GM21619 (cell line): ENCODE data around the gene CHMP4B.

Experiments used
- ATAC-seq: cut with Tn5 transposase; IDR thresholded peaks from one replicate; pipeline ENCODE4 v1.9.1; 2021; ENCODE audit not compliant: unreplicated experiment

The CHMP4B gene

GRCh38 chr20:33859751-33860150, 48.6 kb downstream of the CHMP4B start:
- no peak for ATAC-seq

- ATAC-seq: no peak
Measured at GRCh38 chr20:33861458-33861857, 50.3 kb downstream of the CHMP4B start.

- ATAC-seq: no peak
Measured at GRCh38 chr20:33862709-33863403, 51.7 kb downstream of the CHMP4B start.

GRCh38 chr20:33863440-33864323, 52.5 kb downstream of the CHMP4B start:
- ATAC-seq: no peak

- ATAC-seq: no peak
Measured at GRCh38 chr20:33864324-33864963, 53.3 kb downstream of the CHMP4B start.

GRCh38 chr20:33865761-33866370, 54.7 kb downstream of the CHMP4B start:
- ATAC-seq: no peak

- ATAC-seq: no peak
Measured at GRCh38 chr20:33866398-33867100, 55.4 kb downstream of the CHMP4B start.

GRCh38 chr20:33868042-33868441, 56.9 kb downstream of the CHMP4B start:
- no peak for ATAC-seq

- no peak for ATAC-seq
Measured at GRCh38 chr20:33868595-33868994, 57.4 kb downstream of the CHMP4B start.

GRCh38 chr20:33869283-33869682, 58.1 kb downstream of the CHMP4B start:
- ATAC-seq: no peak

GRCh38 chr20:33871362-33871761, 60.2 kb downstream of the CHMP4B start:
- no peak for ATAC-seq

- no peak for ATAC-seq
Measured at GRCh38 chr20:33874129-33874528, 63.0 kb downstream of the CHMP4B start.

- peak; percentile 58 for ATAC-seq
Measured at GRCh38 chr20:33875055-33875454, 63.9 kb downstream of the CHMP4B start.

GRCh38 chr20:33875534-33876026, 64.4 kb downstream of the CHMP4B start:
- ATAC-seq: no peak

- ATAC-seq: no peak
Measured at GRCh38 chr20:33878583-33878982, 67.4 kb downstream of the CHMP4B start.

- no peak for ATAC-seq
Measured at GRCh38 chr20:33880396-33880795, 69.2 kb downstream of the CHMP4B start.

- ATAC-seq: no peak
Measured at GRCh38 chr20:33881989-33882388, 70.8 kb downstream of the CHMP4B start.

GRCh38 chr20:33882481-33882880, 71.3 kb downstream of the CHMP4B start:
- ATAC-seq: no peak

- ATAC-seq: peak; percentile 67
Measured at GRCh38 chr20:33883164-33883563, 72.0 kb downstream of the CHMP4B start.

- no peak for ATAC-seq
Measured at GRCh38 chr20:33884633-33885032, 73.5 kb downstream of the CHMP4B start.

GRCh38 chr20:33889312-33889711, 78.2 kb downstream of the CHMP4B start:
- ATAC-seq: no peak
